Measurements from ENCODE around the gene GALK2. TPM values are rescaled to one million over a fixed set of nuclear protein-coding genes. Genes with fewer than 3 reads are reported as not detected.

Gene GALK2
- total RNA-seq, 2 donors from 2014 or later: 24.5 to 26.0 TPM

GRCh38 chr15:49131403-49131802, 38.6 kb upstream of the GALK2 start:
- Histone ChIP-seq H3K27ac (no peak overlapping the region), H3K9me3 (no peaks in the 10 kb centered on the region), H3K36me3 (peaks cover 79% of the 10 kb centered on the region), H3K27me3 (no peaks in the 10 kb centered on the region), H3K4me1 (no peaks in the 10 kb centered on the region), H3K4me3 (no peak overlapping the region)
- no peak for DNase-seq (ENCODE audit: low spot score)
- no peak for TF ChIP-seq CTCF (IDR thresholded peaks at IDR 0.05)

GRCh38 chr15:49134683-49135341, 35.2 kb upstream of the GALK2 start:
- no peak overlapping the region for H3K27ac ChIP-seq
- H3K4me3 ChIP-seq: no peak overlapping the region
- H3K36me3 ChIP-seq: peaks cover 69% of the 10 kb centered on the region
- no peak for DNase-seq (ENCODE audit: low spot score)
- no peak for TF ChIP-seq CTCF (IDR thresholded peaks at IDR 0.05)
- no peaks in the 10 kb centered on the region for H3K27me3 ChIP-seq
- H3K4me1 ChIP-seq: no peaks in the 10 kb centered on the region
- H3K9me3 ChIP-seq: no peaks in the 10 kb centered on the region

GRCh38 chr15:49135342-49135857, 34.6 kb upstream of the GALK2 start:
- Histone ChIP-seq H3K9me3 (no peaks in the 10 kb centered on the region), H3K27me3 (no peaks in the 10 kb centered on the region), H3K4me1 (no peaks in the 10 kb centered on the region), H3K27ac (no peak overlapping the region), H3K36me3 (peaks cover 69% of the 10 kb centered on the region), H3K4me3 (no peak overlapping the region)
- no peak for DNase-seq (ENCODE audit: low spot score)
- no peak for TF ChIP-seq CTCF (IDR thresholded peaks at IDR 0.05)

- no peak for DNase-seq (ENCODE audit: low spot score)
- Histone ChIP-seq H3K27ac (no peak overlapping the region), H3K4me3 (no peak overlapping the region), H3K9me3 (no peaks in the 10 kb centered on the region), H3K36me3 (peaks cover 69% of the 10 kb centered on the region), H3K4me1 (no peaks in the 10 kb centered on the region), H3K27me3 (no peaks in the 10 kb centered on the region)
- TF ChIP-seq CTCF (IDR thresholded peaks at IDR 0.05): no peak
These were observed 34.1 kb upstream of the GALK2 start for GRCh38 chr15:49135911-49136310.

- H3K9me3 ChIP-seq: no peaks in the 10 kb centered on the region
- no peak overlapping the region for H3K27ac ChIP-seq
- peaks cover 74% of the 10 kb centered on the region for H3K36me3 ChIP-seq
- H3K27me3 ChIP-seq: no peaks in the 10 kb centered on the region
- TF ChIP-seq CTCF (IDR thresholded peaks at IDR 0.05): no peak
- no peaks in the 10 kb centered on the region for H3K4me1 ChIP-seq
- no peak for DNase-seq (ENCODE audit: low spot score)
- H3K4me3 ChIP-seq: no peak overlapping the region
These were observed 32.2 kb upstream of the GALK2 start for GRCh38 chr15:49137861-49138260.
